Common myeloid progenitor, CD34-positive (primary cell): Measurements from ENCODE around the gene AATK.

Source experiments
- CTCF ChIA-PET: fragments of 350-600 bp; sonication (Branson Sonifier 250); formaldehyde crosslinking; loops from one replicate; lab custom pipeline; 2021; ENCODE audit warnings: antibody characterized with exemption; lab: Charles Lee
- POLR2A ChIA-PET: fragments of 350-600 bp; sonication (Branson Sonifier 250); formaldehyde crosslinking; loops from one replicate; lab custom pipeline; 2021; ENCODE audit warnings: antibody characterized with exemption; lab: Charles Lee
- DNase-seq, 3 donors: peaks; one replicate each; pipeline versions ENCODE4 v3.0.0 to v3.0.0-alpha.2; 2013
- H3K27ac ChIP-seq, 2 experiments: 1 replicate in 1 of 2; 2 replicates in 1 of 2; pipeline ENCODE4 v1.7.0; 2013; ENCODE audit warnings: inconsistent platforms in 2 of 2, low read length in 2 of 2, mild to moderate bottlenecking in 2 of 2, low read depth in 1 of 2, moderate library complexity in 1 of 2; ENCODE audit not compliant: severe bottlenecking in 2 of 2, insufficient read depth in 1 of 2, poor library complexity in 1 of 2
- H3K27me3 ChIP-seq, 5 experiments: replicated peaks in 2 of 5; 1 replicate in 3 of 5; 2 replicates in 2 of 5; pipeline versions ENCODE4 v1.6.1 to v1.7.0; 2013; ENCODE audit warnings: low read length in 4 of 5, mild to moderate bottlenecking in 2 of 5, moderate library complexity in 2 of 5, inconsistent platforms in 1 of 5; ENCODE audit not compliant: insufficient read depth in 5 of 5, control insufficient read depth in 4 of 5
- H3K36me3 ChIP-seq, 4 experiments: 1 replicate in 2 of 4; 2 replicates in 2 of 4; pipeline versions ENCODE4 v1.6.1 to v1.7.0; 2013; ENCODE audit warnings: low read length in 3 of 4, control low read depth in 1 of 4, mild to moderate bottlenecking in 1 of 4; ENCODE audit not compliant: control insufficient read depth in 4 of 4, insufficient read depth in 4 of 4
- H3K4me1 ChIP-seq, 4 experiments: 1 replicate in 3 of 4; 2 replicates in 1 of 4; pipeline versions ENCODE4 v1.6.1 to v1.7.1; 2013; ENCODE audit warnings: low read length in 3 of 4, mild to moderate bottlenecking in 3 of 4, control low read depth in 1 of 4, inconsistent platforms in 1 of 4, moderate library complexity in 1 of 4; ENCODE audit not compliant: control insufficient read depth in 4 of 4, insufficient read depth in 4 of 4; ENCODE audit errors: control extremely low read depth in 1 of 4
- H3K4me3 ChIP-seq, 7 experiments: 1 replicate in 4 of 7; 2 replicates in 3 of 7; pipeline versions ENCODE4 v1.5.1 to v1.7.0; 2013; ENCODE audit warnings: mild to moderate bottlenecking in 7 of 7, low read length in 6 of 7, moderate library complexity in 6 of 7, inconsistent platforms in 2 of 7, low read depth in 2 of 7, control low read depth in 1 of 7; ENCODE audit not compliant: insufficient read depth in 4 of 7, control insufficient read depth in 1 of 7; ENCODE audit errors: extremely low read depth in 1 of 7
- H3K9me3 ChIP-seq, 5 experiments: 1 replicate in 4 of 5; 2 replicates in 1 of 5; pipeline versions ENCODE4 v1.6.1 to v1.7.1; 2013; ENCODE audit warnings: low read length in 4 of 5, mild to moderate bottlenecking in 2 of 5, inconsistent platforms in 1 of 5, low read depth in 1 of 5, moderate library complexity in 1 of 5; ENCODE audit not compliant: control insufficient read depth in 4 of 5, insufficient read depth in 2 of 5; ENCODE audit errors: control extremely low read depth in 1 of 5
- WGBS: methylation state at CpG from one replicate; pipeline ENCODE4 v1.1.5; 2013; ENCODE audit not compliant: insufficient coverage; 5-methylcytosine and 5-hydroxymethylcytosine counted together

AATK gene

DNA sequence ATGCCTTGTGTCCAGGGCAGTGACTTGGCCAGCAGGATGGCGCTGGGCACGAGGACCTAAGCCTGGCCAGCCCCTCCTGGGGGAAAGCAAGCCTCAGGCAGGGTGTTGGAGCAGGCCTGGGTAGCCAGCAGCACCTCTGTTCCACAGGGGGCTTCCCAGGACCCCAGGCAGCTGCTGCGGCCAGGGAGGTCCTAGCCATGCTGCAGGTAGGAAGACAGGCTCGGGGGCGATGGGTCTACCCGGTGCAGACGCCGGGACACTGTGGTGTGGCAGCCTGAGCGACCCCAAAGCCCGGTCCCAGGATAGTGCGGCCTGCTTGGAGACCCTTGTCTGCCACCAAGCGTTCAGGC lies 22.4 kb upstream of the AATK start:
- peaks cover 0 to 18% (median 0%) of the 10 kb centered on the region in 5 experiments for H3K27me3 ChIP-seq
- ChIA-PET CTCF (interaction anchor here (2.5 kb wide), 1 partner anchor 10 kb away, joined by 6 read pairs; no protein-coding TSS in a partner anchor), POLR2A (interaction anchor here (0.6 kb wide), 1 partner anchor 14 kb away, joined by 3 read pairs; no protein-coding TSS in a partner anchor)
- H3K4me1 ChIP-seq, result no peaks in the 10 kb centered on the region
- H3K36me3 ChIP-seq, result peaks cover 0 to 35% (median 17%) of the 10 kb centered on the region in 4 experiments
- H3K4me3 ChIP-seq, result no peak overlapping the region
- no peaks in the 10 kb centered on the region for H3K9me3 ChIP-seq
- DNase-seq, result no peak
- H3K27ac ChIP-seq, result no peak overlapping the region
- 98% methylated on average over 11 of the region's 12 CpGs for WGBS

- H3K36me3 ChIP-seq, result peaks cover 0 to 30% (median 15%) of the 10 kb centered on the region in 4 experiments
- CTCF ChIA-PET, result interaction anchor here (2.3 to 2.5 kb wide), 2 partner anchors 10 to 44 kb away, joined by 6 to 8 read pairs; no protein-coding TSS in a partner anchor
- no peak for DNase-seq
Observed at GRCh38 chr17:81187586-81188490, 21.8 kb upstream of the AATK start.

GRCh38 chr17:81187120-81187519 lies 21.1 kb upstream of the AATK start:
- H3K36me3 ChIP-seq, result peaks cover 0 to 30% (median 14%) of the 10 kb centered on the region in 4 experiments
- no peaks in the 10 kb centered on the region for H3K4me1 ChIP-seq
- H3K4me3 ChIP-seq, result no peak overlapping the region
- peaks cover 0 to 22% (median 0%) of the 10 kb centered on the region in 5 experiments for H3K27me3 ChIP-seq
- ChIA-PET POLR2A (no interaction called here), CTCF (interaction anchor here (2.3 to 2.5 kb wide), 2 partner anchors 11 to 44 kb away, joined by 6 to 8 read pairs; no protein-coding TSS in a partner anchor)
- WGBS, result over 99% methylated on average over 11 of the region's 11 CpGs
- no peak overlapping the region for H3K27ac ChIP-seq
- H3K9me3 ChIP-seq, result no peaks in the 10 kb centered on the region
- DNase-seq, result no peak

More at GRCh38 chr17:81187586-81188490, 21.8 kb upstream of the AATK start:
- no peaks in the 10 kb centered on the region for H3K9me3 ChIP-seq
- 96% methylated on average over 23 of the region's 26 CpGs for WGBS
- no peak overlapping the region for H3K4me3 ChIP-seq
- POLR2A ChIA-PET, result no interaction called here
- peaks cover 0 to 22% (median 0%) of the 10 kb centered on the region in 5 experiments for H3K27me3 ChIP-seq
- no peak overlapping the region for H3K27ac ChIP-seq
- no peaks in the 10 kb centered on the region for H3K4me1 ChIP-seq

GRCh38 chr17:81186203-81186602 lies 20.2 kb upstream of the AATK start:
- Histone ChIP-seq H3K4me1 (no peaks in the 10 kb centered on the region), H3K27me3 (peaks cover 0 to 22% (median 0%) of the 10 kb centered on the region in 5 experiments), H3K4me3 (no peak overlapping the region), H3K27ac (no peak overlapping the region), H3K36me3 (peaks cover 0 to 21% (median 9%) of the 10 kb centered on the region in 4 experiments), H3K9me3 (no peaks in the 10 kb centered on the region)
- ChIA-PET POLR2A (no interaction called here), CTCF (interaction anchor here (1.4 to 2.5 kb wide), 3 partner anchors 12 to 45 kb away, joined by 3 to 8 read pairs (median 6); no protein-coding TSS in a partner anchor)
- WGBS, result 97% methylated on average over 5 of the region's 7 CpGs
- DNase-seq, result no peak

GRCh38 chr17:81184555-81184954 lies 18.5 kb upstream of the AATK start:
- Histone ChIP-seq H3K36me3 (peaks cover 0 to 10% (median 6%) of the 10 kb centered on the region in 4 experiments), H3K27me3 (peaks cover 0 to 22% (median 0%) of the 10 kb centered on the region in 5 experiments), H3K9me3 (no peaks in the 10 kb centered on the region), H3K4me3 (no peak overlapping the region), H3K4me1 (no peaks in the 10 kb centered on the region), H3K27ac (no peak overlapping the region)
- ChIA-PET POLR2A (no interaction called here), CTCF (interaction anchor here (1.2 kb wide), 1 partner anchor 16 kb away, joined by 3 read pairs; no protein-coding TSS in a partner anchor)
- WGBS, result 56% methylated on average over 12 of the region's 15 CpGs
- DNase-seq, result no peak

GRCh38 chr17:81183807-81184206 lies 17.8 kb upstream of the AATK start:
- peaks cover 0 to 22% (median 0%) of the 10 kb centered on the region in 5 experiments for H3K27me3 ChIP-seq
- H3K27ac ChIP-seq, result no peak overlapping the region
- no peak overlapping the region for H3K4me3 ChIP-seq
- POLR2A ChIA-PET, result no interaction called here
- no peak for DNase-seq
- CTCF ChIA-PET, result no interaction called here
- no peaks in the 10 kb centered on the region for H3K4me1 ChIP-seq
- H3K36me3 ChIP-seq, result peaks cover 0 to 3% (median 1%) of the 10 kb centered on the region in 4 experiments
- H3K9me3 ChIP-seq, result no peaks in the 10 kb centered on the region
- WGBS, result 97% methylated on average over 11 of the region's 11 CpGs

GRCh38 chr17:81183316-81183715 lies 17.3 kb upstream of the AATK start:
- 96% methylated on average over 9 of the region's 10 CpGs for WGBS
- H3K36me3 ChIP-seq, result no peaks in the 10 kb centered on the region
- H3K9me3 ChIP-seq, result no peaks in the 10 kb centered on the region
- no peak overlapping the region for H3K4me3 ChIP-seq
- DNase-seq, result no peak
- H3K4me1 ChIP-seq, result no peaks in the 10 kb centered on the region
- H3K27ac ChIP-seq, result no peak overlapping the region
- ChIA-PET CTCF (no interaction called here), POLR2A (no interaction called here)
- peaks cover 0 to 22% (median 0%) of the 10 kb centered on the region in 5 experiments for H3K27me3 ChIP-seq
